Neural progenitor cell (in vitro differentiated cells): ENCODE results near the gene DNAAF5. TPM values are rescaled to one million over a fixed set of nuclear protein-coding genes. Genes with fewer than 3 reads are reported as not detected.
A peak's percentile ranks its signal among the peaks of the same experiment; 100 is the strongest.
"Not testable (repeated sequence)": the region's sequence is repeated elsewhere in the genome, so short reads cannot be mapped to it uniquely, and the experiment has no call there.

ENCODE experiments used
- DNase-seq: peaks from one replicate; pipeline ENCODE4 v3.0.0-alpha.2; 2016; ENCODE audit warnings: low spot score
- H2AFZ ChIP-seq: fragments of 200-600 bp; sonication (generic); replicated peaks from 2 replicates; pipeline ENCODE4 v1.6.1; 2016; ENCODE audit warnings: antibody characterized with exemption
- H3F3A ChIP-seq: fragments of 200-600 bp; sonication (generic); 2 replicates; pipeline ENCODE4 v1.6.1; 2016; ENCODE audit warnings: antibody characterized with exemption, low read depth
- H3K27ac ChIP-seq: fragments of 200-600 bp; sonication (generic); 2 replicates; pipeline ENCODE4 v1.5.1; 2016; ENCODE audit warnings: mild to moderate bottlenecking
- H3K27me3 ChIP-seq: fragments of 200-600 bp; sonication (generic); 2 replicates; pipeline ENCODE4 v1.6.1; 2016; ENCODE audit warnings: mild to moderate bottlenecking, moderate library complexity
- H3K36me3 ChIP-seq: fragments of 200-600 bp; sonication (generic); 2 replicates; pipeline ENCODE4 v1.5.1; 2016
- H3K4me1 ChIP-seq: fragments of 200-600 bp; sonication (generic); 2 replicates; pipeline ENCODE4 v1.6.1; 2016; ENCODE audit warnings: mixed run types
- H3K4me2 ChIP-seq: fragments of 200-600 bp; sonication (generic); 2 replicates; pipeline ENCODE4 v1.6.1; 2016
- H3K4me3 ChIP-seq: fragments of 200-600 bp; sonication (generic); 2 replicates; pipeline ENCODE4 v1.5.1; 2016
- H3K79me2 ChIP-seq: fragments of 200-600 bp; sonication (generic); 2 replicates; pipeline ENCODE4 v1.6.1; 2016; ENCODE audit warnings: low read depth
- H3K9ac ChIP-seq: fragments of 200-600 bp; sonication (generic); 2 replicates; pipeline ENCODE4 v1.6.1; 2016
- H3K9me3 ChIP-seq: fragments of 200-600 bp; sonication (generic); 2 replicates; pipeline ENCODE4 v1.5.1; 2016; ENCODE audit warnings: low read depth
- H4K20me1 ChIP-seq: fragments of 200-600 bp; sonication (generic); 2 replicates; pipeline ENCODE4 v1.6.1; 2016; ENCODE audit warnings: low read depth
- H3K27ac Mint-ChIP-seq: 3 replicates; pipeline ENCODE4 v1.8.0; 2021; ENCODE audit warnings: mixed read lengths
- H3K27me3 Mint-ChIP-seq: 2 replicates; pipeline ENCODE4 v1.8.0; 2022; ENCODE audit warnings: low read depth, mild to moderate bottlenecking, inconsistent platforms, moderate library complexity, mixed read lengths; ENCODE audit not compliant: insufficient read depth
- H3K36me3 Mint-ChIP-seq: 3 replicates; pipeline ENCODE4 v1.8.0; 2021; ENCODE audit warnings: mixed read lengths
- H3K4me1 Mint-ChIP-seq: 3 replicates; pipeline ENCODE4 v1.8.0; 2021; ENCODE audit warnings: mixed read lengths
- H3K4me3 Mint-ChIP-seq: 3 replicates; pipeline ENCODE4 v1.8.0; 2021; ENCODE audit warnings: mild to moderate bottlenecking, moderate library complexity, mixed read lengths
- H3K9me3 Mint-ChIP-seq: 3 replicates; pipeline ENCODE4 v1.8.0; 2020; ENCODE audit warnings: mixed read lengths
- CTCF ChIP-seq: fragments of 200-600 bp; sonication (generic); IDR thresholded peaks from 2 replicates; pipeline ENCODE4 v1.5.1; 2017; ENCODE audit warnings: antibody characterized with exemption, mild to moderate bottlenecking
- EZH2 ChIP-seq: fragments of 200-600 bp; sonication (generic); IDR thresholded peaks from 2 replicates; pipeline ENCODE4 v1.6.1; 2017; ENCODE audit warnings: antibody characterized with exemption, mild to moderate bottlenecking, moderate library complexity
- EZH2phosphoT487 ChIP-seq: fragments of 200-600 bp; sonication (generic); IDR thresholded peaks from 2 replicates; pipeline ENCODE4 v1.6.1; 2017; ENCODE audit warnings: antibody characterized with exemption
- total RNA-seq: library from RNA; depleted of rRNA; stranded (reverse); fragments of >200 nt; gene quantifications from 2 replicates; pipeline ENCODE4 v1.2.3, GENCODE V29; 2015; ENCODE audit warnings: low replicate concordance

DNAAF5 gene
- total RNA-seq, 1 donor from 2014 or later: 23.5 TPM

- Histone ChIP-seq H3K4me2 (no peak overlapping the region), H3K9me3 (no peaks in the 10 kb centered on the region), H4K20me1 (no peaks in the 10 kb centered on the region), H3K9ac (no peak overlapping the region), H3K27ac (no peak overlapping the region), H3K4me1 (no peaks in the 10 kb centered on the region), H3K27me3 (no peaks in the 10 kb centered on the region), H2AFZ (no peak overlapping the region), H3K4me3 (no peak overlapping the region), H3K36me3 (no peaks in the 10 kb centered on the region), H3K79me2 (no peaks in the 10 kb centered on the region), H3F3A (no peaks in the 10 kb centered on the region)
- TF ChIP-seq CTCF (no peak), EZH2phosphoT487 (no peak), EZH2 (no peak)
- Mint-ChIP-seq H3K4me3 (no peak overlapping the region), H3K4me1 (no peaks in the 10 kb centered on the region), H3K36me3 (peaks cover 19% of the 10 kb centered on the region), H3K27ac (peak overlapping the region; percentile 50), H3K9me3 (no peaks in the 10 kb centered on the region), H3K27me3 (peaks cover 4% of the 10 kb centered on the region)
- DNase-seq: no peak
Measured at GRCh38 chr7:751826-752225, 25.3 kb downstream of the DNAAF5 start.

- H3K4me3 ChIP-seq, H3K79me2 ChIP-seq, H2AFZ ChIP-seq, H3K4me1 ChIP-seq, H3K4me1 Mint-ChIP-seq, H3K4me2 ChIP-seq, H3K27me3 Mint-ChIP-seq, H4K20me1 ChIP-seq, H3K27ac Mint-ChIP-seq, H3K27me3 ChIP-seq, H3K36me3 ChIP-seq, H3K9me3 ChIP-seq, H3F3A ChIP-seq, H3K27ac ChIP-seq, H3K9ac ChIP-seq, DNase-seq, H3K9me3 Mint-ChIP-seq, H3K4me3 Mint-ChIP-seq: not testable (repeated sequence)
- H3K36me3 Mint-ChIP-seq: peaks cover 19% of the 10 kb centered on the region
Measured at GRCh38 chr7:752256-752655, 25.8 kb downstream of the DNAAF5 start.

GRCh38 chr7:753190-753589, 26.7 kb downstream of the DNAAF5 start:
- no peaks in the 10 kb centered on the region for H3F3A ChIP-seq
- no peaks in the 10 kb centered on the region for H3K4me1 ChIP-seq
- no peak overlapping the region for H3K4me3 Mint-ChIP-seq
- H3K9me3 ChIP-seq: no peaks in the 10 kb centered on the region
- peaks cover 19% of the 10 kb centered on the region for H3K36me3 Mint-ChIP-seq
- H3K27me3 Mint-ChIP-seq: peaks cover 4% of the 10 kb centered on the region
- no peak for DNase-seq
- H3K9ac ChIP-seq: no peak overlapping the region
- TF ChIP-seq EZH2: no peak
- no peak for TF ChIP-seq CTCF
- no peak for TF ChIP-seq EZH2phosphoT487
- H3K27ac ChIP-seq: no peak overlapping the region
- H3K4me3 ChIP-seq: no peak overlapping the region
- no peaks in the 10 kb centered on the region for H3K27me3 ChIP-seq
- no peak overlapping the region for H2AFZ ChIP-seq
- no peaks in the 10 kb centered on the region for H3K36me3 ChIP-seq
- no peak overlapping the region for H3K4me2 ChIP-seq
- no peaks in the 10 kb centered on the region for H3K4me1 Mint-ChIP-seq
- no peaks in the 10 kb centered on the region for H3K9me3 Mint-ChIP-seq
- H3K27ac Mint-ChIP-seq: no peak overlapping the region
- H4K20me1 ChIP-seq: no peaks in the 10 kb centered on the region
- no peaks in the 10 kb centered on the region for H3K79me2 ChIP-seq

GRCh38 chr7:754531-755412, 28.3 kb downstream of the DNAAF5 start:
- H3K9me3 ChIP-seq: no peaks in the 10 kb centered on the region
- H3K9ac ChIP-seq: no peak overlapping the region
- Mint-ChIP-seq H3K4me1 (no peaks in the 10 kb centered on the region), H3K27ac (no peak overlapping the region), H3K4me3 (no peak overlapping the region), H3K9me3 (no peaks in the 10 kb centered on the region), H3K27me3 (peaks cover 4% of the 10 kb centered on the region), H3K36me3 (peaks cover 23% of the 10 kb centered on the region)
- H3K79me2 ChIP-seq: no peaks in the 10 kb centered on the region
- TF ChIP-seq EZH2phosphoT487 (no peak), CTCF (no peak), EZH2 (no peak)
- no peak overlapping the region for H2AFZ ChIP-seq
- DNase-seq: no peak
- no peak overlapping the region for H3K4me3 ChIP-seq
- H3K4me1 ChIP-seq: no peaks in the 10 kb centered on the region
- H4K20me1 ChIP-seq: no peaks in the 10 kb centered on the region
- no peak overlapping the region for H3K27ac ChIP-seq
- H3K4me2 ChIP-seq: no peak overlapping the region
- no peaks in the 10 kb centered on the region for H3K36me3 ChIP-seq
- no peaks in the 10 kb centered on the region for H3K27me3 ChIP-seq
- H3F3A ChIP-seq: no peaks in the 10 kb centered on the region
